HS-5 (cell line): ENCODE data around the gene JCAD.
"Not testable (repeated sequence)": the region's sequence is repeated elsewhere in the genome, so short reads cannot be mapped to it uniquely, and the experiment has no call there.

Experiments
- DNase-seq: peaks from one replicate; pipeline ENCODE4 v3.0.0-alpha.2; 2012; ENCODE audit warnings: low read depth

The JCAD gene

GRCh38 chr10:29981510-29981909 is 77.9 kb downstream of the JCAD start:
- DNase-seq: no peak

GRCh38 chr10:29980084-29980483 is 79.3 kb downstream of the JCAD start:
- DNase-seq: no peak

GRCh38 chr10:29979421-29979779 is 80.0 kb downstream of the JCAD start:
- not testable (repeated sequence) for DNase-seq

GRCh38 chr10:29977171-29977570 is 82.2 kb downstream of the JCAD start:
- no peak for DNase-seq

- no peak for DNase-seq
Measured at GRCh38 chr10:29976134-29976533, 83.3 kb downstream of the JCAD start.

- no peak for DNase-seq
Measured at GRCh38 chr10:29974773-29975172, 84.6 kb downstream of the JCAD start.

GRCh38 chr10:29973921-29974320 is 85.5 kb downstream of the JCAD start:
- no peak for DNase-seq

GRCh38 chr10:29970576-29970975 is 88.8 kb downstream of the JCAD start:
- no peak for DNase-seq

GRCh38 chr10:29970012-29970396 is 89.4 kb downstream of the JCAD start:
- no peak for DNase-seq

GRCh38 chr10:29969255-29970011 is 90.0 kb downstream of the JCAD start:
- no peak for DNase-seq

- no peak for DNase-seq
Measured at GRCh38 chr10:29968585-29968984, 90.8 kb downstream of the JCAD start.

GRCh38 chr10:29966269-29966668 is 93.1 kb downstream of the JCAD start:
- no peak for DNase-seq
